ENCODE measurements around the gene ANKMY2. TPM values are rescaled to one million over a fixed set of nuclear protein-coding genes. Genes with fewer than 3 reads are reported as not detected.

The ANKMY2 gene
- total RNA-seq, 2 experiments from 2014 or later: 10.3 to 15.2 TPM

GRCh38 chr7:16564909-16565426 lies 80.6 kb downstream of the ANKMY2 start:
- H3K4me3 ChIP-seq (ENCODE audit: low read depth, low read length, poor library complexity, severe bottlenecking): no peak overlapping the region
- no peaks in the 10 kb centered on the region for H3K9me2 ChIP-seq (ENCODE audit: insufficient read depth, low read length)
- ChIA-PET CTCF (ENCODE audit: unreplicated experiment) (interaction anchor here (0.5 to 1.6 kb wide), 3 partner anchors 21 to 114 kb away, joined by 3 to 6 read pairs (median 3); no protein-coding TSS in a partner anchor), POLR2A (interaction anchor here (0.7 to 1.5 kb wide), 6 partner anchors 10 to 368 kb away, joined by 3 to 7 read pairs (median 3); no protein-coding TSS in a partner anchor)
- H2AFZ ChIP-seq (ENCODE audit: low read length): no peak overlapping the region
- no peaks in the 10 kb centered on the region for H3K36me3 ChIP-seq (ENCODE audit: insufficient read depth, low read length)
- no peaks in the 10 kb centered on the region for H3K9me3 ChIP-seq (ENCODE audit: low read length)
- no peak for TF ChIP-seq EZH2phosphoT487 (IDR thresholded peaks at IDR 0.05; ENCODE audit: borderline replicate concordance, low read depth, low read length)
- TF ChIP-seq, protein P1, sequence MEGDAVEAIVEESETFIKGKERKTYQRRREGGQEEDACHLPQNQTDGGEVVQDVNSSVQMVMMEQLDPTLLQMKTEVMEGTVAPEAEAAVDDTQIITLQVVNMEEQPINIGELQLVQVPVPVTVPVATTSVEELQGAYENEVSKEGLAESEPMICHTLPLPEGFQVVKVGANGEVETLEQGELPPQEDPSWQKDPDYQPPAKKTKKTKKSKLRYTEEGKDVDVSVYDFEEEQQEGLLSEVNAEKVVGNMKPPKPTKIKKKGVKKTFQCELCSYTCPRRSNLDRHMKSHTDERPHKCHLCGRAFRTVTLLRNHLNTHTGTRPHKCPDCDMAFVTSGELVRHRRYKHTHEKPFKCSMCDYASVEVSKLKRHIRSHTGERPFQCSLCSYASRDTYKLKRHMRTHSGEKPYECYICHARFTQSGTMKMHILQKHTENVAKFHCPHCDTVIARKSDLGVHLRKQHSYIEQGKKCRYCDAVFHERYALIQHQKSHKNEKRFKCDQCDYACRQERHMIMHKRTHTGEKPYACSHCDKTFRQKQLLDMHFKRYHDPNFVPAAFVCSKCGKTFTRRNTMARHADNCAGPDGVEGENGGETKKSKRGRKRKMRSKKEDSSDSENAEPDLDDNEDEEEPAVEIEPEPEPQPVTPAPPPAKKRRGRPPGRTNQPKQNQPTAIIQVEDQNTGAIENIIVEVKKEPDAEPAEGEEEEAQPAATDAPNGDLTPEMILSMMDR (conservative IDR thresholded peaks at IDR 0.05; ENCODE audit: low read length): peak; percentile 87
- no peaks in the 10 kb centered on the region for H4K20me1 ChIP-seq (ENCODE audit: insufficient read depth, low read length)
- no peak overlapping the region for H3K27ac ChIP-seq (ENCODE audit: low read depth, low read length, poor library complexity, severe bottlenecking)
- no peaks in the 10 kb centered on the region for H3K79me2 ChIP-seq (ENCODE audit: insufficient read depth, low read depth, low read length)
- intact Hi-C loops (cut with micrococcal nuclease; ENCODE audit: unreplicated experiment): loop anchor here (2.0 to 10.0 kb wide), 3 partner anchors 132 to 450 kb away; no protein-coding TSS in a partner anchor
- H3K4me1 ChIP-seq (ENCODE audit: insufficient read depth, low read length, poor library complexity, severe bottlenecking): no peaks in the 10 kb centered on the region
- no TSS peak for BruUV-seq (replicated peaks)
- H3K4me2 ChIP-seq (ENCODE audit: low read length): no peak overlapping the region
- DNase-seq (ENCODE audit: low spot score): peak; percentile 52

- intact Hi-C loops (cut with micrococcal nuclease; ENCODE audit: unreplicated experiment): loop anchor here (2.0 to 10.0 kb wide), 3 partner anchors 131 to 449 kb away; no protein-coding TSS in a partner anchor
- H4K20me1 ChIP-seq (ENCODE audit: insufficient read depth, low read length): no peaks in the 10 kb centered on the region
- no TSS peak for BruUV-seq (replicated peaks)
- peak overlapping the region; percentile 41 for H3K4me2 ChIP-seq (ENCODE audit: low read length)
- no peaks in the 10 kb centered on the region for H3K9me2 ChIP-seq (ENCODE audit: insufficient read depth, low read length)
- CTCF ChIA-PET (ENCODE audit: unreplicated experiment): interaction anchor here (1.6 kb wide), 1 partner anchor 20 kb away, joined by 6 read pairs; no protein-coding TSS in a partner anchor
- POLR2A ChIA-PET: interaction anchor here (0.7 to 1.5 kb wide), 5 partner anchors 9 to 367 kb away, joined by 3 to 7 read pairs (median 3); no protein-coding TSS in a partner anchor
- no peaks in the 10 kb centered on the region for H3K36me3 ChIP-seq (ENCODE audit: insufficient read depth, low read length)
- H3K27ac ChIP-seq (ENCODE audit: low read depth, low read length, poor library complexity, severe bottlenecking): no peak overlapping the region
- H3K4me3 ChIP-seq (ENCODE audit: low read depth, low read length, poor library complexity, severe bottlenecking): no peak overlapping the region
- no peaks in the 10 kb centered on the region for H3K79me2 ChIP-seq (ENCODE audit: insufficient read depth, low read depth, low read length)
- TF ChIP-seq EZH2phosphoT487 (IDR thresholded peaks at IDR 0.05; ENCODE audit: borderline replicate concordance, low read depth, low read length): no peak
- TF ChIP-seq, protein P1 (conservative IDR thresholded peaks at IDR 0.05; ENCODE audit: low read length): no peak
- DNase-seq (ENCODE audit: low spot score): no peak
- H3K4me1 ChIP-seq (ENCODE audit: insufficient read depth, low read length, poor library complexity, severe bottlenecking): no peaks in the 10 kb centered on the region
- H2AFZ ChIP-seq (ENCODE audit: low read length): peak overlapping the region; percentile 42; the same call in 1 of the 2 replicates
- H3K9me3 ChIP-seq (ENCODE audit: low read length): no peaks in the 10 kb centered on the region
Observed at GRCh38 chr7:16564023-16564380, 81.6 kb downstream of the ANKMY2 start.

All from OCI-LY7 (cell line).